T-helper 1 cell (primary cell): ENCODE data around the gene ERLIN1.
A peak's percentile ranks its signal among the peaks of the same experiment; 100 is the strongest.

Experiments
- DNase-seq, 5 donors: peaks; one replicate each; pipeline ENCODE4 v3.0.0-alpha.2; 2012 to 2020

The ERLIN1 gene

GRCh38 chr10:100168313-100168643, 17.6 kb downstream of the ERLIN1 start:
- no peak for DNase-seq

GRCh38 chr10:100167553-100168312, 18.1 kb downstream of the ERLIN1 start:
- DNase-seq, result no peak

DNA sequence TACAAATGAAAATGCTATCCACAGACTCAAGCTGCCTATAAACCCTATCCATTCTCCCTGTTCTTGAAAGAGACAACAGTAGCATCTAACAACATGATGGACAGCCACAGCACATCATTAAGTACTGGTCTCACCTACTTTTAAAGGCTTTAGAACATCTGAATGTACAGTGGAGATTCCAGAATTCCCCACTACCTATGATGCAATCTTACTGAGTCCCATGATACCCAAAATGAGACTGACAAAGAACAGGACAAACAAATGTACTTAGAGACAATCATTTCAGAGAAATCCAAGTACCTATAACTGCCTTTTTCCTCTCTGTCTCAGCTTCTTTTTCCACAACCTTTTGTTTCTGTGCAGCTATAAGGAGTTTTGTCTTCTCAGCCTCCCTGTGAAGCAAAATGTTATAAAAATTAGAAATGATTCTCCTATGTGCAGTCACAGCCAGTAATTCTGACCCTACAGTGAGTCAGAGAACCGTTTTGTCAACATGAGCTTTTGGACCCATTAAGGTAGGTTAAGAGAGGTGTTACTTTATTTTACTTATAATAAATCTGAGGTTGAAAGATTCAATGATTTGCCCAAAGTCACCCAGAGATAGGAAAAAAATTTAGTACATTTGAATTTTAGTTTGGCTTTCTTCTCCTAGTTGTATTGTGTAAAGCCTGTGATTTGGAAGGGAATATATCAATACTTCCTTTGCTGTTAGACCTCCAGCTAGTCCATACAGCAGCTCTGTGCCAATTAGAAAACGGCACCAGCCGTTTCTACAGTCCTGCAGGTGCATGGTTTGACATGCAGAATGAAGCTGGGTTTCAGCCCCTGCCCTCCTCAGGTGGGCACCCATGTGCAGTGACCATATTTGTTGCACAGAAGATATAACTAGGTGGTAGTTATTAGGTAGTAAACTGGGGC, 21.9 kb downstream of the ERLIN1 start:
- DNase-seq, result no peak

DNA sequence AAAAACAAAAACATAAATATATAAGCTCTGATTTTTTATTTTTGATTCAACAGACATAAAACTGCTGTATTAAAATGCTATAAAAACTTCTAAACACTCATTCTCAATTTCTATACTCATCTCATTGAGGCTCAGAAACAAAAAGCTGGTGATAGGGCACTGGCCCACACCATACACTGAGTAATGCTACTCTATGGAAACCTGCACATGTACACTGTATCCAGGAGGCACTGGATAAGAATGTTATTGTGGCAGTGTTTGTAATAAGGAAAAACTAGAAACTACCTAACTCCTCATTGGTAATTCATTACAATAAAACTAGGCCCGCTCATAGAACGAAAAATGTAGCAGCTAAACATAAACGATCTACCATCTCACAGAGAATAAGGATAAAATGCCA, 23.1 kb downstream of the ERLIN1 start:
- no peak for DNase-seq

DNA sequence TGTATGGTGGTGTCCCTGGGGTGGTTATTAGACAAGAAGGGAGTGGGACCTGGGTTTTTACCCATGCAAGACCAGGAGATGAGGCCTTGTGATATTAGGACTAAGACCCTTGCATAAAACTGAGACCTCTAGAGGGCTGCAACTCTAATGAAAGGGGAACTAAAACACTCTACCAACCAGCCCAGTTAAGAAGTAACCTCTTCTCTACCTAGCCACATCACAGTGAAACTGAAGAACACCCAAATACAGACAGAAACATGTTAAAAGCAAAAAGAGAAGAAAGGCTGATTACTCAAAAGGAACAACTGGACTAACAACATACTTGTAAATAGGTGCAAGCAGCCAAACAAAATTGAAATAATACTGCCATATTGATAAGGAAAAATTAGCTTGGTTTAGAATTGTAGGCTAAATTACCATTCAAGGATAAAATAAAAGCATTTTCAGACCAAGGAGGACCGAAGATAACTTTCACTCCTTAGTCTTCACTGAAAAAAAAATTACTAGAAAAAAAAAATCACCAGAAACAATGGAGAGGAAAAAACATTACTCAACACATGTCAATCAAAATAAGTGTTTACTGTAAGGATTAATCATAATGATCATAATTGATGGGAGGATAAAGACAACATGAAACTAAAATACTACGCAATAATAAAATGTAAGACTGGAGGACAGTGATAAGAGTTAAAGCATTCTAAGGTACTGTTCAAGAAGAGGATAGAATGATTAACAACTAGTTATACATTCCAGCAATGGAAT, 27.6 kb downstream of the ERLIN1 start:
- no peak for DNase-seq

- DNase-seq, result no peak
Observed at GRCh38 chr10:100157156-100157555, 28.7 kb downstream of the ERLIN1 start.

DNA sequence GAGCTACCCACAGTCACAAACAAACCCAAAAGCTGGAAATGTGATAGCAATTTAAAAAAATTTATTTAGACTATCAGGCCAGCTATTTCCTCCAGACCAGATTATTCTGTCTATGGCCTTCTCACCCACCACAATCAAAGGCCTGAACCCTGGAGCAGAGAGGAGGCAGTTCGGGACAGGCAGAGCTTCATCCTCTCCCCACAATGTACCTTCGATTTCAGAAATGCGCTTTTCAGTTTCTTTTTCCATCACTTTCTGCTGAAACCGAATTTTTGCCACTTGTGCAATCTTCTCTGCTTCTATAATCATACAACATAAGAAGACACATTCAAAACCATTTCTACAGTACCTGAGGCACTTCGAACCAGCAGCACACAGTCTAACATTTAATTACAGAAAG, 29.9 kb downstream of the ERLIN1 start:
- peak in 1 of 5 donors; percentile 21 for DNase-seq

- DNase-seq, result no peak
Observed at GRCh38 chr10:100154666-100155065, 31.2 kb downstream of the ERLIN1 start.

- no peak for DNase-seq
Observed at GRCh38 chr10:100153239-100153825, 32.5 kb downstream of the ERLIN1 start.

DNA sequence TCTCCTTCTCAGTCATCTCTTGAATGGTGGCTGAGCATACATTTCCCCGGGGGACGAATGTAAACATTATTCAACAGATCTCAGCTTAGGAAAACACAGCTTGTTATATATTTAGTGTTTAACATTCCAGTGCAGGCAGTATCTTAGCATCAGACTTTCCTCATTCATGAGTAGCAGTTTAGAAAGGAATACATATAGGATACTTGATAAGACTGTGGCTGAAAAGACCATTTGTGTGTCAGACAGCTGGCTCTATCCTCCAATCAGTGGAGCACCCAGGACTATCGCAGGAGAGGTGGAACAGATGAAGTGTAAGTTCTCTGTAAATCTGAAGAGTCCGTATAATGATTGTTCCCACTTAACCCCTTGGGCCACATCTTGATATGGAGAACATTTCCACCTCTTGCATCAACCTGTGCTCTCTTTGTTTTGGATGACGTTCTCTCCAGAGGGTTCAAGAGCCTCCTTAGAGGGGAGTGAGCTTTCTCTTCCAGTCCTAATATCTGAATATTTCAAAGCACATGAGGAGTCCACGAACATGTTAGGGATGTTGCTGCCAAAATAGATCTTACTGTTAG, 34.0 kb downstream of the ERLIN1 start:
- no peak for DNase-seq

DNA sequence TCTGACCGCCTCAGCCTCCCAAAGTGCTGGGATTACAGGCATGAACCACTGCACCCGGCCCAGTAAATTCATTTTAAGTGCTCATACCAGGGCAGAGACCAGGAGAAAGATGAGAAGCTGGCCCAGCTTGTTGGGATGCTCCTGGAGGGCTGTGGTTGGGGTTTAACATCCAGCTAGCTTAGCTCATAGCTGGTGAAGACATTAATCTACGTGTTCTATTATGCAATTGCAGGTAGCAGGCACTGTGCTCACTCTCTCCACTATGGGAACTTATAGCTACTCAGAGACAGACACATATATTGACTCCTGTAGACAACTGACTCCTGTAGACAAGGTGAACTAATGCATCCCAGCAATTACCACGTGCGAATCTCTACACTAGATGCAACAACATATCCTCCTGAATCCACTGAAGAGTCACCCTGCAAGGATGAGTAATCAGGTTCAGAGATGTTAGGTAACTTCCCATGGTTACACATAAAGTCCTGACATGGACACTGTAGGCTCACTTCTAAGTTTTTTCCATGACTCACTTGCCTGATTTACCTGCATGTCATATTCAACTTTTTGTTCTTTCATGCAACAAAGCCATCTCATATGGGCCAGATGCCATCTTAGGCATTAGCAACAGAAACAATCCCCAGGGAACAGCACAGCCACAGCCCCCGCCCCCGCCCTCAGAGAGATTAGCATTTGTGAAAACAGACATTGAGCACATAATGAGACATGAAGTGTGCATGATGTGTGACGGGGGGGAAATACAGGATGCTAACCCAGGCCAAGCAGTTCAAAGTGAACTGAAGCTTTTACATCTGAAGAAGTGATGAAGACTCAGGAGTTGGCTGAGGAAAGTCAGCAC, 37.2 kb downstream of the ERLIN1 start:
- no peak for DNase-seq

DNA sequence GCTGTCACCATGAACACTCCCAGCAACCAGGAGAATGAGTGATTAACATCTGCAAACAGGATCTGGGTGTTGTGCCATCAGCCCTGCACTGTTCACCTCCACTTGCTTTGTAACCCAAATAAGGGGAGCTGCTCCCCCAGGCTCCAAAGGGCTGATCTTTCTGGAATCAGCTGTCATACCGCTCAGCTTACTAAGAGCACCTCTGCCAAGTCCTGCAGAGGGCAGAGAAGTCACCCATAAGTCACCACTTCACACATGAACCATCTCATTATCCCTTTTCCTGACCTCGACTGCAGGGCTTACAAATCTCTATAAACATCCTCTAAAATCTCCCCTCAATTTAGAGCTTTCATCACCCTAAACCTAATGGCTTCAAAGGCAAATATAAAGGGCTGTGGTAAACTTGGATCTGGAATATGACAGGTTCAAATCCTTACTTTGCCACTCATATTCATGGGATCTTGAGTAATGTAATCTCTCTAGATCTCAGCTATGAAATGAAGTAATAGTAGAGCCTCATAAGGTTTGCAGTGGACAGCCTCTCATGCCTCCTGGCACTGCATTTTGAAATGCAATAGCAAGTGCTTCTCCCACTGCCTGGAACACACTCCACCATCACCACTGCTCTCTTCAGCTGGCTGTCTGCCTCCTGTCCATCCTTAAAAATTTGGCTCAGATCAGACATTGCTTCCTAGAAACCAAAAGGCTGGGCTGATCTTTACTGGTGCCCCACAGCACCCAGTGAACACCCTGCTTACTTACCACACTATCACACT, 38.8 kb downstream of the ERLIN1 start:
- DNase-seq, result no peak

GRCh38 chr10:100146398-100146797, 39.4 kb downstream of the ERLIN1 start:
- no peak for DNase-seq

DNA sequence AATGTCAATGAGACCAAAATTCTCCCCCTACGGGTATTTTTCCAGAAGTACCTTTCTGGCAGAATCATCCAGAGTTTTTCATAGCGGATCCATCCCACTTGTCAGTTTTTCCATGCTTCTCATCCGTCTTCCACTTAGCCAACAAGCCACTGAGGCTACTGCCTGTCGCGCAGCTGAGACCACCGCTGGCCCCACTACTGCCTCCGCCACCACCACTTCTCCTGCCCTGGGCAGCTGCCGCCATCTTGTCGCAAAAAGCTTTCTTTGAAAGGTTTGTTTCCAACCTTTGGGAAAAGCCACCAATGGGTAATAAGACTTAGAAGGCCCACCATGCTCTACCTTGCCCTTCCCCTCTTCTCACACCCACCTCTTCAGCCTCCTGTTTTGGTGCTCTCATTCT, 42.1 kb downstream of the ERLIN1 start:
- no peak for DNase-seq

DNA sequence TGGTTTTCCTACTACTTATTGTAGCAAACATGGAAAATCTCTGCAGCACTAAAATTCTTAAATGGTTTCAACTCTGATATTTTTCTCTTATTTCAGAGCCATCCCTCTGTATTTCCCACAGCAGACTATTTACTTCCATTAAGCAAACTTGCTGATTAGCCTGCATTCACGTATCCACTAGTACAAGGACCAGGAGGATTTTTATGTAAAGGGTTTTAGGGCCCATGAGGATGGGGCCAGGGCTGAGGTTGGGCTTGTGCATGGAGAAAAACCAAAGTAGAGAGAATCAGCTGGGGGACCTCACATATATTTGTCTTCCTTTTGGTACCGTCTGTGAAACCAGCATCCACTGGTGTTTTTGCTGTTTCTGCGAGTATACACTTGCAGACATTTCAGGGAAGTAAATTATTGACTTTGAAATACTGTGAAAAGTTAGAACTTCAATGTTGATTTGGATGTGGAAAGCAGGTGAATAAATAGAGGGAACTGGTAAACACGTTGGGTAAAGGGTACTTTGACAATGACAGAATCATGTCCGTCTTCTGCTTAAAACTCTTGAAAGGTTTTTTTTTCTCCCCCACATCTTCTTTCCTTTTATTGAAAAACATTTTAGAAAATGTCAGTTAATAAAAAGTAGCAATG, 44.3 kb downstream of the ERLIN1 start:
- DNase-seq, result no peak

DNA sequence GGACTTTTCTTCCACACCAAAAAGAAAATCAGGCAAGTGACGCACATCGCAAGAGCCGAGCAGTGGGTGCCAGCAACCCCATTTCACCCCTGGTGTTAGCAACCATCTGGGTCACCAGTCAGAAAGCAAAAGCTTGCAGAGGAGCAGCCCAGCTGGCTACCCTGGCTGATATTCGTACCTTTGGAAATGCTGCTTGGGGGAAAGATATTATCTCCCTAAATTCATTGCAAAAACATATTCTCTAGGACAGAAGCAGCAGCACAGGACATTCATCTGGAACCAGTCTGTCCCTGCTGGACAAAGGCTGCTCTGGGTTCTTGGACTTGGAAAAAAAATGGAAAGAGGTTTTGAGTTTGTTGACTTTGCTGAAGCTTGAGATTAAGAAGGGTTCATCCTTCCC, 45.8 kb downstream of the ERLIN1 start:
- DNase-seq, result no peak

DNA sequence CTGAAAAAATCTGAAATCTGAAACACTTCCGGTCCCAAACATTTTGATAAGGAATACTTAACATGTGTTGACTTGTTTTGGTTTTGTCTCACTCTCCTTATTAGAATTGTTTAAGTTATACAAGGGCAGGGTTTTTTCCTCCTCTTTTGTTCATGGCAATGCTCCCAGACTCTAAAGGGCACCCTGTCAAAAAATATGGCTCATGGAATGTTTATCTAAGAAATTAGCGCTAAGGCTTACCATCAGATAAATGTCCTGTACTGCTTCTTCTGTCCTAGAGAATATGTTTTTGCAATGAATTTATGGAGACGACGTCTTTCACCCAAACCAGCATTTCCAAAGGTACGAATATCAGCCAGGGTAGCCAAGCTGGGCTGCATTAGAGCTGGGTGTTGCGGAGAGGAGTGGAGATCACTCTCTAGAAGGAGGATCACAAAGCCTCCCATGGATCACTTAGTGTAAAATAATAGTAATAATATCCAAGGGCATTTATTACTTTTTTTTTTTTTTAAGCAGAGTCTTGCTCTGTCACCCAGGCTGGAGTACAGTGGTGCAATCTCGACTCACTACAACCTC, 46.8 kb downstream of the ERLIN1 start:
- no peak for DNase-seq

DNA sequence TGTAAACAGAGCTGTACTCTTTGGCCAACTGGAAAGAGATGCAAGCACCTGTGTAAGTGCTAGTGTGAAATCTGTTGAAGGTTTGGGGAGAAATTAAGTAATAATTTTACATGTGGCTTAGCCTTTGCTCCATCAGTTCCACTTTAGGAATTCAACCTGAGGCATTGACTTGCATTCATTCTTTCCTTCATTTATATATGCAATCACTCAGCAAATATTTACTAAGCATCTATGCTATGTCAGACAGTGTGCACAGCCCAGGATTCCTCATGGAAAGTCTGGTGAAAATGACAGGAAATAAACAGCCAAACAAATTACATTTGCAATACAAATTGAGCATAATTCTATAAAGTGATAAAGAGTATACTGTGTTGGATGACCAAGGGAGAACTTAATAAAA, 50.3 kb downstream of the ERLIN1 start:
- DNase-seq, result no peak

DNA sequence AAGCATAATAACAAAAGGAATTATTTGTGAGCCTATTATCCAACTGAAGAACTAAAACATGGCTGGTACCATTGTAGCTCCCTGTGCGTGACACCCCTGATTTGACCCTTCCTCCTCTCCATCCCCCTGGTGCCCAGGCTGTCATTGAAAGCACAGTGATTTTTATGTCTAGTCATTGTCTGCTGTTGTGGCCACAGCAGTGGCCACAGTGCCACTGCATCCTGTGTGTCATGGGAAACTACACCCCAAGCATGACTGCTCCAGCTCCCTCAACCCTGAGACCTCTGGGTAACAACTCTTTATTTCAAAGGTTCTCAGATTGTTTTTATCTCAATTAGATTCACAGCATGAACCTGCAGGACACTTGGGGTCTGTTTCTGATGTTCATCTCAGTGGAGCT, 52.0 kb downstream of the ERLIN1 start:
- DNase-seq, result no peak

- DNase-seq, result no peak
Observed at GRCh38 chr10:100132427-100132826, 53.4 kb downstream of the ERLIN1 start.
